ENCODE data around the gene AFF3.
"Not testable (repeated sequence)": the region's sequence is repeated elsewhere in the genome, so short reads cannot be mapped to it uniquely, and the experiment has no call there.

AFF3 gene

DNA sequence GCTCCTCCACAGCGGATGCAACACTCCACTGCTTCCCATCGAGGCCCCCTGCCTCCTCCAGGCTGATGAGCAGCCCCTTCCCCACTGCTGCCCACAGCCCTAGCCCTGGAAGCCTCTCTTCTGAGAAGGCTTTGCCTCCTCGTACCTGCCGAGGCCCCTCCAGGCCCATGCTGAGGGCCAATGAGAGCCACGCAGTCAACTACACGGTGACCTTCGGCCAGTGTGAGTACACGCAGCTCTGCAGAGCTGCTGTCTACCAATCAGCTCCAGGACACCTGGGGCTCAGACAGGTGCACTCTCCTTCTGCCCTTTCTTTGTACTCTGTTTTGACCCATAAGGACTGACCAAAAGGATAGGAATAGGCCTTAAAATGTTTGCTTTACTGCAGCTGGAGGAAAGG is 43.5 kb downstream of the AFF3 start:
- H3K4me3 ChIP-seq (ENCODE audit: low read depth, low read length) = not testable (repeated sequence)

DNA sequence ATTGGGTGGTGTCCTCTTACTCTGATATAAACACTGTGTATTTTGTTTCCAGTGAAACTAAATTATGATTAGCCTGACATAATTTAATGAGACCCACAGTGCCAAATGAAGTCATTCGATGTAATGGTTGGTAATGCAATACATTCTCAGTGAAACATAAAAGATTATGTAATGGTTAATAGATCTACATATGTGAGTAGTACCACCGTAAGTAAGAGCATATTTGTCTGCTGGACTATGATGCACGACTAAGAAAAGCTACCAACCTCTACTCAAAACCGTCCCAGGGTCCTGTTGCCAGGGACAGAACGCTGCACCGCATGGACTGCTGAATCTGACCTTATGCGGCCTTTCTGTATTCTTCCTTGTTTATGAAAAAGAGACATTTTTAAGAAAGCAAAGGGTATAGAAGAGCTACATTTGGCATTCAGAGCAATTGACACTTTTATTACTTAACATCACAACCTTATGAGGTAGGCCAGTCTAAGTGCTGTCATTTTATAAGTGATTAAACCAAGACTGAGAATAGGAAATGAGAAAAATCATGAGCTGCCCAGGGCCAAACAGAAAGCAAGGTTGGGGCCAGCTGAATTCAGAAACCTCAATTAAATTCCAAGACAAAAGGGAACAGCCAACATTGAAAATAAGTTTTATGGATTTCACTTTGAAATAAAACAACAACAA is 44.6 kb downstream of the AFF3 start:
- not testable (repeated sequence) for H3K4me3 ChIP-seq (ENCODE audit: low read depth, low read length)

DNA sequence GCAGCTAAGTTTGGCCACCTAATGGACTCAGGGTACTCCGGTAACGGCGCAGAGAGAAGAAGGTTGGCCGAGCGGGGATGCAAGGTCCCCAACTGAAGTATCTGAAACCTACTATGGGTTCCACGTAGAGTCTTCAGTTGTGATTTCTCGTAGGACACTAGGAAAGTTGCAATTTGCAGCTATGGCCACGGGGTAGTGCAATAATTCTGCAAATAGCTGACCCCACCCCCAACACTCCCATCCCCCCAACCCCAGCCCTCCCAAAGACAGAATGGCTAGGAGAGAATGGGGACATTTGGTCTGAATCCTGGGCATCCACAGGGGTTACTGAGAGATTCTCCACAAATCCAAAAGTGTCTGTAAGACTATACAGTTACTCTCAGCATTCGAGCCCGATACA is 46.5 kb downstream of the AFF3 start:
- H3K4me3 ChIP-seq (ENCODE audit: low read depth, low read length) = not testable (repeated sequence)

DNA sequence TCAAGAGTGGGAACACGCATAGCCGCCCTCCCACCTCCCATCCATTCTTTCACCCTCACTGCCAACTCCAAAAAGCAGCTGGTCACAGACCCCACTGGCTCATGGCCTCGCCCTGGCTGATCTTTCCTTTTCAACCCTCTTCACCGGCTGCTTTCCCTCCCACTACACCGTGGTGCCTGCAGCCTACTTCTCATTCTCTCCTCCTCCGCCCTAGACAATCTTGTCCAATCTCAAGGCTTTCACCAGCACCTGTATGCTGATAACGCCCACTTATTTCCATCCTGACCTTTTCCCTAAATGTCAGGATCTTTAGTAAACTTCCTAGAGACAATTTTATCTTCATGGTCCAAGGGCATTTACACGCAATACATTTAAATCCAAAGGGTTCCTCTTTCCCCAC is 50.6 kb downstream of the AFF3 start:
- H3K4me3 ChIP-seq (ENCODE audit: low read depth, low read length) = not testable (repeated sequence)

DNA sequence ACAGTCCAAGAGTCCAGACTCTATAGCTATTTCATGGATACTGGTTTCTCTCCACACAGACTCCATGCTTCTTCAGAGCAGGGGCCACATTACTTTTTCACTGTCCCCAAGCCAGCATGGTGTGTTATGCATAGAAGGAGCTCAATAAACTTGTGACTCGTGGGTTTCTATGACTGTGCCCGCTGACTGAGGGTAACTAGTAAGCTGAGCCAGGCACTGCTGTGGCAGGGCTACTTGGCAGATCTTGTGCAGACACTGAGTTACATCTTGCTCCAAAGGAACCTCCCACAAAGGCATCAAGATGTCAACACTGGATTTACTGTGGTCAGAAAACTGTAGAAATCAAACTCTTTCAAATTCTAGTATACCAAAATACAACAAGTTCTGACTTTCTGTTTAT is 56.6 kb downstream of the AFF3 start:
- not testable (repeated sequence) for H3K4me3 ChIP-seq (ENCODE audit: low read depth, low read length)

DNA sequence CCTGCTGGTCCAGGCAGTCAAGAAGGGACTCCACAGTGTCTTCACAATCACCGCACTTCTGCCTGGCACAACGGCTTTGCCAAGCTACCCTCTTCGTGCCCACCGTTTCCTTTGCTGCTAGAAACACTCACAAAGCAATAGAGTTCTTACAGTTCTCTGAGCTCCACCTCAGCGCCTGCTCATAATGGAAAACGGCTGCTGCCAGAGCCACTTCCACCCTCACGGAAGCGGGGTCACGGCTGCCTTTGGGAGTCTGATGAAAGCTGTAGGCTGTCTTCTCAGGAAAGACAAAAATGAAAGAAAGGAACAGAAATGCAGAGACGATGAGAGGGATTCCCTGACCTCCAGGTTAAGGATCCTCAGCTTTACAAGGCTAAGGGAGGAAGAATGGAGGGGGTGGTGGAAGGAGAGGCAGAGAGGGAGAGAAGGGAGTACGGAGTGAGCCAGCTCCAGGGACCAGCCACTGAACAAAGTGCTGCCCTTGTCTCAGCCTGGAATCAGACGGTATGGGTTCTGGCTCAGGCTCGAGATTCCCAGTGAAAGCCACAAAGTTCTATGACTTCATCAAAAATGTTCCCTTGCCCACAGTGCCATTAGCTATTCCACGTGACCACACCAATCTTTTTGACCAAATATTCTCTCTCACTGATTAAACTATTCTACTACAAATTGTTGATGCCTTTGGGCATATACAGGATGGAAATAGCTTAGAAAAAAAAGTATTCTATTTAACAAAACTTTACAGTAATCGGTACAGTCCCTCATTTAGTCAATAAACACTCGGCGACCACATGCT is 58.8 kb downstream of the AFF3 start:
- not testable (repeated sequence) for H3K4me3 ChIP-seq (ENCODE audit: low read depth, low read length)

DNA sequence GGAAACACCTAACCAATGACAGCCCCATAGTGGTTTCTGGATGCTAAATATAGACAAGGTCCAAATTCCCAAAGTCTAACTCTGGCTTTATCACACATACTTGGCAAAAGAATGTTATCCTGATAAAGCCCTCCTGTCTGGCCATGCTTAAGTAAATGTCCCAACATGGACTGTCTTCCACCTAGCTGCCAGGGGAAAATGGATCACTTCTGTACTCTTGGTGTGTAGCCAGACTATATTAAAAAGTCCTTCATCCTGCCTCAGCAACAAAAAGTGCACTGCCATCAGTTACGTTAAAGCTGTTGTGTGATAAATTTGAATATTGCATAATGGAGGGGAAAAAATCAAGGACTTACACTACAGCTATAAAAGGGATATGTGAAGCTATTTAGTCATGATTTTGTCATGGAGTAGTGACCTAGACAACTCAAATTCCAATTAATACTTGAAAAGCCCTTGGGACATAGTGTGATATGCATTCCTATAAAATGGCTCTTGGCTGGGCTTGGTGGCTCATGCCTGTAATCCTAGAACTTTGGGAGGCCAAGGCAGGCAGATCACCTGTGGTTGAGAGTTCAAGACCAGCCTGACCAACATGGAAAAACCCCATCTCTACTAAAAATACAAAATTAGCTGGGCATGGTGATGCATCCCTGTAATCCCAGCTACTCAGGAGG is 60.0 kb downstream of the AFF3 start:
- H3K4me3 ChIP-seq (ENCODE audit: low read depth, low read length) = not testable (repeated sequence)

DNA sequence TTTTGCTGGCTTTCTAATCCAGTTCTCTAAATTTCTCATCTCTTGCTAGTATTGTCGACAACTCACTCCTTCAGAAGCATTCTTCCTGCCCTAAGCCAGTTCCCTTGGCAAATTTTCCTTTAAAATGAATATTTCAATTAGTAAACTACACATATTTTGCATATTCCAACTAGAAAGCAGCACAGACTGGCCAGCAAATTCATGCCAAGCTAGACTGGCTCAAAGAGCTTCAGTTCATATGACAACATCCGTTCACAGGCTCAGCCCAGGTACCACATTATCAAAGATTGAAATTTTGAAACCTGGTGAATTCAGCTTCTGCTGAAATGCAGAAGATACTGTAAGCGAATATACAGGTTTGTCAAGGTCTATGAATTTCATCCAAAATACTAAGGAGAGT is 64.5 kb downstream of the AFF3 start:
- H3K4me3 ChIP-seq (ENCODE audit: low read depth, low read length) = no peak overlapping the region
- TF ChIP-seq, protein P1, sequence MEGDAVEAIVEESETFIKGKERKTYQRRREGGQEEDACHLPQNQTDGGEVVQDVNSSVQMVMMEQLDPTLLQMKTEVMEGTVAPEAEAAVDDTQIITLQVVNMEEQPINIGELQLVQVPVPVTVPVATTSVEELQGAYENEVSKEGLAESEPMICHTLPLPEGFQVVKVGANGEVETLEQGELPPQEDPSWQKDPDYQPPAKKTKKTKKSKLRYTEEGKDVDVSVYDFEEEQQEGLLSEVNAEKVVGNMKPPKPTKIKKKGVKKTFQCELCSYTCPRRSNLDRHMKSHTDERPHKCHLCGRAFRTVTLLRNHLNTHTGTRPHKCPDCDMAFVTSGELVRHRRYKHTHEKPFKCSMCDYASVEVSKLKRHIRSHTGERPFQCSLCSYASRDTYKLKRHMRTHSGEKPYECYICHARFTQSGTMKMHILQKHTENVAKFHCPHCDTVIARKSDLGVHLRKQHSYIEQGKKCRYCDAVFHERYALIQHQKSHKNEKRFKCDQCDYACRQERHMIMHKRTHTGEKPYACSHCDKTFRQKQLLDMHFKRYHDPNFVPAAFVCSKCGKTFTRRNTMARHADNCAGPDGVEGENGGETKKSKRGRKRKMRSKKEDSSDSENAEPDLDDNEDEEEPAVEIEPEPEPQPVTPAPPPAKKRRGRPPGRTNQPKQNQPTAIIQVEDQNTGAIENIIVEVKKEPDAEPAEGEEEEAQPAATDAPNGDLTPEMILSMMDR (IDR thresholded peaks at IDR 0.05; ENCODE audit: borderline replicate concordance, insufficient read depth, low read depth, low read length) = no peak

DNA sequence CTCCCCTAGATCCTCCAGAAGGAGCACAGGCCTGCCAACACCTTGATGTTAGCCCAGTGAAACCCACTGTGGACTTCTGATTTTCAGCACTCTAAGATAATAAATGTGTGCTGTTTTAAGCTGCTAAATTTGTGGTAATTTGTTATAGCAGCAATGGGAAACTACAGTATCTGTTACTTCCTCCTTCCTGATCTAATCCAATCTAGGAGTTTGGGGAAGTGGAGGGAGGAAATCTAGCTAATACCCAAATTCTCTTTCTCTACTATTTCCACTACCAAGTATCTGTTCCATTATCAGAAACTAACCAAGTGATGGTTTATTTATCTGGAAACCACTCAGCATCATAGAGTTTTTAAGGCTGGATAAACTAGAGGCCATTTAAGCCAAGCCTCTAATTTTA is 64.9 kb downstream of the AFF3 start:
- H3K4me3 ChIP-seq (ENCODE audit: low read depth, low read length) = no peak overlapping the region
- TF ChIP-seq, protein P1 (IDR thresholded peaks at IDR 0.05; ENCODE audit: borderline replicate concordance, insufficient read depth, low read depth, low read length) = no peak

DNA sequence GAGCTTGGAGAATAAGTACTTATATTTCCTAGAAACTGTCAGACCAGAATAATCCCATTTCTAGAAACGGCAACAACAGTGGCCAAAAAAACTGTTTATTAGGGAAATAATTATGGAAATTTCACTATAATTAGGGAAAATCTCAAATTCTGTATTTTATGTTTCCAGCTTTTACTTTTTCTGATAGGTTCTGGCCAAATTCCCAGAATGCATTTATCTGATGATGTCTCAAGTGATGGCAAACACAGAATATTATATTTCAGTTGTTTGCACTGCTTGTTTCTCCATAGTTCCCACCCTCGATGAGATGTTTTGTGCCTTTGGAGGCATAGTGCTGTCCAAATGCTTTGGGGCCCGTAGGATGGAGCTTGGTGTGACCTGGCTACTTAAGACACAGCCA is 66.9 kb downstream of the AFF3 start:
- no peak overlapping the region for H3K4me3 ChIP-seq (ENCODE audit: low read depth, low read length)
- TF ChIP-seq, protein P1 (IDR thresholded peaks at IDR 0.05; ENCODE audit: borderline replicate concordance, insufficient read depth, low read depth, low read length) = no peak

DNA sequence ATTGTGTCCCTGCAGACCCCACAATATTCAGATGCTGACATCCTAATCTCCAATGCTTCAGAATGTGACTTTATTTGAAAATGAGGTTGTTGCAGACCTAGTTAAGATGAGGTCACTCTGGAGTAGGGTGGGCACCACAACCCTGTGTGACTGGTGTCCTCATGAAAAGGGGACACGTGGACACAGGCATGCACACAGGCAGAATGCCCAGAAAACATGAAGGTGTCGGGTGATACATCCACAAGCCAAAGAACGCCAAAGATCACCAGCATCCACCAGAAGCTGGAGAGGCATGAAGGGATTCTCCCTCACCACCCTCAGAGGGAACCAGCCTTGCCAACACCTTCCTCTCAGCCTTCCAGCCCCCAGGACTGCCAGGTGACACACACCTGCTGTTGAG is 69.3 kb downstream of the AFF3 start:
- TF ChIP-seq, protein P1 (IDR thresholded peaks at IDR 0.05; ENCODE audit: borderline replicate concordance, insufficient read depth, low read depth, low read length) = no peak
- no peak overlapping the region for H3K4me3 ChIP-seq (ENCODE audit: low read depth, low read length)

Data from GM12875 (cell line).